HCT116 (cell line): ENCODE measurements around the gene PHTF1.

Source experiments
- CTCF ChIP-seq, 3 experiments: fragments of 200-600 bp in 1 of 3; sonication (generic) in 1 of 3; IDR thresholded peaks in 2 of 3; conservative IDR thresholded peaks in 1 of 3; 2 replicates each; pipeline ENCODE4 v1.5.1; 2012 to 2017; ENCODE audit warnings: low read depth in 2 of 3, low read length in 2 of 3, antibody characterized with exemption in 1 of 3, borderline replicate concordance in 1 of 3, control low read depth in 1 of 3, mild to moderate bottlenecking in 1 of 3, mixed read lengths in 1 of 3, mixed run types in 1 of 3, moderate library complexity in 1 of 3; ENCODE audit not compliant: insufficient read depth in 1 of 3
- EZH2 ChIP-seq: fragments of 200-600 bp; sonication (generic); IDR thresholded peaks from 2 replicates; pipeline ENCODE4 v1.6.1; 2017; ENCODE audit warnings: antibody characterized with exemption, mixed run types
- EZH2phosphoT487 ChIP-seq: fragments of 200-600 bp; IDR thresholded peaks from 2 replicates; pipeline ENCODE4 v1.6.1; 2018; ENCODE audit warnings: antibody characterized with exemption, borderline replicate concordance
- SIN3A ChIP-seq: IDR thresholded peaks from 2 replicates; pipeline ENCODE4 v1.6.1; 2012; ENCODE audit warnings: low read depth
- SRF ChIP-seq: IDR thresholded peaks from 2 replicates; pipeline ENCODE4 v1.6.1; 2012; ENCODE audit warnings: low read depth

- TF ChIP-seq EZH2, result no peak
- no peak for TF ChIP-seq EZH2phosphoT487
- TF ChIP-seq SIN3A, result no peak
- no peak for TF ChIP-seq CTCF (IDR thresholded peaks at IDR 0.05 in 2 of 3, conservative IDR thresholded peaks at IDR 0.05 in 1 of 3; ENCODE audit: borderline replicate concordance in 1 of 3, insufficient read depth in 1 of 3, low read depth in 2 of 3, low read length in 2 of 3)
- no peak for TF ChIP-seq SRF
These were observed 64.4 kb downstream of the PHTF1 start for GRCh38 chr1:113694910-113695309.
